GM12878 (cell line): ENCODE measurements around the gene USH1C. TPM values are rescaled to one million over a fixed set of nuclear protein-coding genes. Genes with fewer than 3 reads are reported as not detected.

Source experiments
- ATAC-seq: fragments of 200-7000 bp; cut with Tn5 transposase; 3 replicates; pipeline ENCODE4 v1.9.1; 2020; ENCODE audit warnings: mild to moderate bottlenecking, moderate library complexity
- BruUV-seq: library from RNA; stranded (reverse); fragments of 400-500 nt; replicated peaks from 2 replicates; lab custom pipeline; 2021; lab: Mats Ljungman, UMichigan
- CTCF ChIA-PET: fragments of 300-600 bp; sonication (Branson Sonifier 250); formaldehyde crosslinking; extraction: SDS; loops from one replicate; lab custom pipeline; 2021; ENCODE audit warnings: inconsistent platforms; lab: Yijun Ruan, JAX
- POLR2A ChIA-PET: fragments of 350-600 bp; formaldehyde crosslinking; extraction: SDS; loops from one replicate; lab custom pipeline; 2021; ENCODE audit warnings: inconsistent platforms; lab: Charles Lee
- RAD21 ChIA-PET: fragments of 300-600 bp; sonication (Branson Sonifier 250); formaldehyde crosslinking; loops from one replicate; lab custom pipeline; 2023; ENCODE audit warnings: antibody characterized with exemption; ENCODE audit not compliant: unreplicated experiment; lab: Charles Lee
- SMC1A ChIA-PET: fragments of 300-600 bp; sonication (Branson Sonifier 250); formaldehyde crosslinking; loops from one replicate; lab custom pipeline; 2023; ENCODE audit not compliant: unreplicated experiment, uncharacterized antibody; lab: Charles Lee
- DNase-seq: peaks from one replicate; pipeline ENCODE4 v3.0.0-alpha.2; 2011; ENCODE audit warnings: low read depth, low spot score
- FAIRE-seq: peaks from 3 replicates; lab custom pipeline; 2011; peaks lifted over from hg19 to GRCh38; lab: Jason Lieb, UNC
- H2AFZ ChIP-seq: 2 replicates; pipeline ENCODE4 v1.6.0; 2011; ENCODE audit warnings: low read depth, low read length, control low read depth; ENCODE audit not compliant: control insufficient read depth
- H3K27ac ChIP-seq: 2 replicates; pipeline ENCODE4 v1.5.1; 2011; ENCODE audit warnings: control low read depth; ENCODE audit not compliant: control insufficient read depth, insufficient read depth
- H3K27me3 ChIP-seq, 2 experiments: replicated peaks in 1 of 2; 2 replicates each; pipeline versions ENCODE4 v1.6.0 to v1.6.1; 2011; ENCODE audit warnings: low read length in 1 of 2; ENCODE audit not compliant: control insufficient read depth in 2 of 2, insufficient read depth in 2 of 2
- H3K36me3 ChIP-seq, 2 experiments: 2 replicates each; pipeline ENCODE4 v1.5.1; 2011; ENCODE audit warnings: low read length in 1 of 2; ENCODE audit not compliant: control insufficient read depth in 2 of 2, insufficient read depth in 2 of 2
- H3K4me1 ChIP-seq: 2 replicates; pipeline ENCODE4 v1.6.1; 2011; ENCODE audit warnings: mild to moderate bottlenecking, low read length, moderate library complexity, mixed read lengths; ENCODE audit not compliant: control insufficient read depth, insufficient read depth
- H3K4me2 ChIP-seq: 2 replicates; pipeline ENCODE4 v1.6.0; 2011; ENCODE audit warnings: control low read depth; ENCODE audit not compliant: control insufficient read depth, insufficient read depth
- H3K4me3 ChIP-seq: fragments of 200-600 bp; sonication (generic); 2 replicates; pipeline ENCODE4 v1.5.1; 2016
- H3K79me2 ChIP-seq: 2 replicates; pipeline ENCODE4 v1.6.0; 2011; ENCODE audit warnings: low read length; ENCODE audit not compliant: control insufficient read depth, insufficient read depth
- H3K9ac ChIP-seq: 2 replicates; pipeline ENCODE4 v1.8.0; 2011; ENCODE audit warnings: low read length, control low read depth, mixed read lengths; ENCODE audit not compliant: control insufficient read depth, insufficient read depth
- H3K9me3 ChIP-seq: replicated peaks from 3 replicates; pipeline ENCODE4 v1.5.1; 2011; ENCODE audit warnings: mild to moderate bottlenecking, low read length; ENCODE audit not compliant: control insufficient read depth, insufficient read depth
- H4K20me1 ChIP-seq: 2 replicates; pipeline ENCODE4 v1.6.0; 2011; ENCODE audit not compliant: control insufficient read depth, insufficient read depth
- ATF7 ChIP-seq: fragments of 450-650 bp; IDR thresholded peaks from 2 replicates; pipeline ENCODE4 v1.6.1; 2016; ENCODE audit warnings: low read depth, mild to moderate bottlenecking
- BCLAF1 ChIP-seq: fragments of 450-650 bp; IDR thresholded peaks from 2 replicates; pipeline ENCODE4 v1.6.1; 2017; ENCODE audit warnings: antibody characterized with exemption, mild to moderate bottlenecking, moderate library complexity
- BHLHE40 ChIP-seq, 2 experiments: fragments of 450-650 bp in 1 of 2; IDR thresholded peaks; 2 replicates each; pipeline ENCODE4 v1.6.1; 2011 to 2017; ENCODE audit warnings: low read depth in 2 of 2, borderline replicate concordance in 1 of 2, improper control_type of control experiment in 1 of 2, low read length in 1 of 2, mild to moderate bottlenecking in 1 of 2
- CEBPZ ChIP-seq: fragments of 150-350 bp; IDR thresholded peaks from 2 replicates; pipeline ENCODE4 v1.6.1; 2016; ENCODE audit warnings: low read depth, low read length
- DPF2 ChIP-seq: fragments of 450-650 bp; IDR thresholded peaks from 2 replicates; pipeline ENCODE4 v1.6.1; 2017; ENCODE audit warnings: mild to moderate bottlenecking
- GATAD2B ChIP-seq: fragments of 450-650 bp; conservative IDR thresholded peaks from 2 replicates; pipeline ENCODE4 v1.6.1; 2017; ENCODE audit warnings: low read depth, mild to moderate bottlenecking, moderate library complexity
- HDGF ChIP-seq: fragments of 450-650 bp; IDR thresholded peaks from 2 replicates; pipeline ENCODE4 v1.6.1; 2016; ENCODE audit warnings: antibody characterized with exemption
- IKZF2 ChIP-seq, 2 experiments: fragments of 450-650 bp; IDR thresholded peaks; 2 replicates each; pipeline ENCODE4 v1.6.1; 2017; ENCODE audit warnings: mild to moderate bottlenecking in 2 of 2, moderate library complexity in 2 of 2
- KAT2A ChIP-seq: conservative IDR thresholded peaks from 2 replicates; pipeline ENCODE4 v1.6.1; 2011; ENCODE audit warnings: low read depth, low read length; ENCODE audit not compliant: control insufficient read depth
- MTA2 ChIP-seq: fragments of 450-650 bp; IDR thresholded peaks from 2 replicates; pipeline ENCODE4 v1.6.1; 2016; ENCODE audit warnings: low read depth, mild to moderate bottlenecking, moderate library complexity
- MXI1 ChIP-seq: fragments of 150-350 bp; IDR thresholded peaks from 2 replicates; pipeline ENCODE4 v1.6.1; 2011; ENCODE audit warnings: low read depth, mild to moderate bottlenecking, inconsistent platforms, low read length, improper control_type of control experiment
- PAX5 ChIP-seq: IDR thresholded peaks from 2 replicates; pipeline ENCODE4 v1.6.1; 2011; ENCODE audit warnings: low read depth, low read length, borderline replicate concordance
- PRDM15 ChIP-seq: fragments of 450-650 bp; formaldehyde crosslinking; IDR thresholded peaks from 2 replicates; pipeline ENCODE4 v1.4.0; 2020; ENCODE audit warnings: mild to moderate bottlenecking, moderate library complexity
- RFX5 ChIP-seq: IDR thresholded peaks from 2 replicates; pipeline ENCODE4 v1.6.1; 2011; ENCODE audit warnings: low read depth, low read length, improper control_type of control experiment
- SMC3 ChIP-seq: IDR thresholded peaks from 2 replicates; pipeline ENCODE4 v1.6.1; 2011; ENCODE audit warnings: low read length, improper control_type of control experiment, borderline replicate concordance
- SREBF2 ChIP-seq: IDR thresholded peaks from 2 replicates; pipeline ENCODE4 v1.6.1; 2012; ENCODE audit warnings: mild to moderate bottlenecking, low read length
- STAT3 ChIP-seq: IDR thresholded peaks from 2 replicates; pipeline ENCODE4 v1.6.1; 2011; ENCODE audit warnings: low read depth, low read length, improper control_type of control experiment
- WGBS: methylation state at CpG from one replicate; pipeline ENCODE4 v1.1.6; 2016; ENCODE audit warnings: low lambda C conversion rate; ENCODE audit not compliant: insufficient replicate concordance, insufficient coverage; ENCODE audit errors: missing lambda C conversion rate; 5-methylcytosine and 5-hydroxymethylcytosine counted together
- in situ Hi-C: fragments of 300-500 bp; cut with MboI; formaldehyde crosslinking; loops from 9 replicates; pipeline ENCODE4 v1.14.3; 2018; ENCODE audit warnings: mixed read lengths
- intact Hi-C: fragments of 100-400 bp; cut with micrococcal nuclease; formaldehyde crosslinking; loops from one replicate; pipeline ENCODE4 v1.14.2; 2022; ENCODE audit not compliant: unreplicated experiment
- polyA plus RNA-seq, 11 experiments: library from polyadenylated mRNA; depleted of rRNA in 4 of 11; unstranded in 6 of 11; stranded (reverse) in 5 of 11; fragments of >200 nt; fragmentation: Nextera tagmentation in 4 of 11; fragmentation: Illumina TruSeq in 1 of 11; extraction: Ambion mirVana in 4 of 11; extraction: Trizol in 1 of 11; gene quantifications; 1 replicate in 1 of 11; 2 replicates in 10 of 11; pipeline versions ENCODE4 v1.2.1 to v1.2.3, GENCODE V29; 2011 to 2016; ENCODE audit warnings: inconsistent platforms in 2 of 11, missing spikeins in 2 of 11, low read depth in 1 of 11
- total RNA-seq, 4 experiments: library from RNA; depleted of rRNA in 3 of 4; stranded (reverse); fragments of >200 nt in 3 of 4; fragmentation: Illumina TruSeq in 1 of 4; extraction: Trizol in 1 of 4; gene quantifications; 2 replicates each; pipeline versions ENCODE4 v1.2.1 to v1.2.3, GENCODE V29; 2013 to 2021

The USH1C gene
- total and polyA plus RNA-seq, 10 of the 15 experiments (the other 5 are each of a cell fraction or from before 2014, with no cell fraction given) = not detected

GRCh38 chr11:17588166-17588565 lies 44.0 kb upstream of the USH1C start:
- RAD21 ChIA-PET = no interaction called here
- no peaks in the 10 kb centered on the region; a peak in 2 of 4 replicates for H3K27me3 ChIP-seq
- no peaks in the 10 kb centered on the region for H3K9me3 ChIP-seq
- in situ Hi-C loops (no loop called here), intact Hi-C loops (no loop called here)
- SMC1A ChIA-PET = no interaction called here
- H3K4me3 ChIP-seq = no peak overlapping the region
- no peaks in the 10 kb centered on the region for H3K36me3 ChIP-seq
- POLR2A ChIA-PET = no interaction called here
- no peak overlapping the region for H2AFZ ChIP-seq
- no peaks in the 10 kb centered on the region for H3K79me2 ChIP-seq
- no peaks in the 10 kb centered on the region for H4K20me1 ChIP-seq
- CTCF ChIA-PET = interaction anchor here (2.1 kb wide), 1 partner anchor 11 kb away, joined by 9 read pairs; no protein-coding TSS in a partner anchor
- no peak for DNase-seq
- no TSS peak for BruUV-seq
- no peaks in the 10 kb centered on the region for H3K4me1 ChIP-seq
- ATAC-seq = no peak
- no peak for FAIRE-seq
- no peak overlapping the region for H3K4me2 ChIP-seq
- 25% methylated on average over 8 of the region's 8 CpGs for WGBS
- H3K27ac ChIP-seq = no peak overlapping the region
- H3K9ac ChIP-seq = no peak overlapping the region
- no peak for TF ChIP-seq BCLAF1
- TF ChIP-seq PAX5 = no peak
- TF ChIP-seq MTA2 = no peak
- no peak for TF ChIP-seq SMC3
- TF ChIP-seq DPF2 = no peak
- no peak for TF ChIP-seq HDGF
- no peak for TF ChIP-seq IKZF2 (IDR thresholded peaks at IDR 0.05)
- TF ChIP-seq GATAD2B = no peak
- TF ChIP-seq MXI1 = no peak
- no peak for TF ChIP-seq KAT2A
- no peak for TF ChIP-seq RFX5
- no peak for TF ChIP-seq BHLHE40 (IDR thresholded peaks at IDR 0.05; ENCODE audit: borderline replicate concordance in 1 of 2, low read depth in 2 of 2, low read length in 1 of 2)
- TF ChIP-seq ATF7 = no peak
- no peak for TF ChIP-seq STAT3
- no peak for TF ChIP-seq PRDM15 (CRISPR knock-in tag)
- no peak for TF ChIP-seq SREBF2
- no peak for TF ChIP-seq CEBPZ
